HG03097 (cell line): Measurements from ENCODE around the gene UBXN1.
A peak's percentile ranks its signal among the peaks of the same experiment; 100 is the strongest.

Experiments
- ATAC-seq: cut with Tn5 transposase; IDR thresholded peaks from one replicate; pipeline ENCODE4 v1.9.1; 2021; ENCODE audit not compliant: unreplicated experiment, low FRiP score

The UBXN1 gene, protein sequence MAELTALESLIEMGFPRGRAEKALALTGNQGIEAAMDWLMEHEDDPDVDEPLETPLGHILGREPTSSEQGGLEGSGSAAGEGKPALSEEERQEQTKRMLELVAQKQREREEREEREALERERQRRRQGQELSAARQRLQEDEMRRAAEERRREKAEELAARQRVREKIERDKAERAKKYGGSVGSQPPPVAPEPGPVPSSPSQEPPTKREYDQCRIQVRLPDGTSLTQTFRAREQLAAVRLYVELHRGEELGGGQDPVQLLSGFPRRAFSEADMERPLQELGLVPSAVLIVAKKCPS

DNA sequence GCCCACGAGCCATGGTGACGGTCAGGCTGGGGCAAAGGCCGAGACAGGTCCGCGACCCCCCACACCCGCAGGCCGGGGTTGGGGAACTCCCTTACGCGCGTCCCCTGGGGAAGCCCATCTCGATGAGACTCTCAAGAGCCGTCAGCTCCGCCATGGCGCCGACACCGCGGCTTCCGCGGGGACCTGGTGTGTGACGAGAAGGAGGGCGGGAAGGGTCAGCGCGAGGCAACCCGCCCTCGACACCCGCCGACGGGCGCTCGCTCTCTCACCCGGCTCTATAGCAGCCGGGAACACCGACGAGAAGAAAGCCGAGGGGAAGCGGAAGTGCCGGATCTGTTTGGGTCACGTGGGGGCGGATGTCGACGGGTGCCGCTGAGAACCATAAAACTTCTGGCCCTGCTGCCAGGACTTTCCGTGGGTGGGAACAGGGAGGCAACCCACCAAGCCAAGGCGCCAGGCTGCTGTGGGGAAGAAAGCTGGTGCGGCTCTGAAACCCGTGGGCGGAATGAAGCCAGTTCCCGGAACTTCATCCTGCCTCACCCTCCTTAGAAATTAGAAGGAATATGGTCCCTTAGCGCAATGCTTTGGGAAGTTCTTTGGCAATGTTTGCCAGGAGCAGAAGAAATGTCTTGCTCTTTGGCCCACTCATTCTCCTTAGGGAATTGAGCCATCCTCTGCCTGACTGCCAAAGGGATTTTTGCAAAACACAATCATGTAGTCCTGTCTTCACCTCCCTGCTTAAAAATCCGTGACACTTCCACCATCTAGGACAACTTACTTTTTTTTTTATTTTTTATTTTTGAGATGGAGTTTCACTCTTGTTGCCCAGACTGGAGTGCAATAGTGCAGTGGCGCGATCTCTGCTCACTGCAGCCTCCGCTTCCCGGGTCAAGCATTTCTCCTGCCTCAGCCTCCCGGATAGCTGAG is at the start of gene UBXN1:
Gene UBXN1 (minus strand): TSS at position 304 of the 927 bp plus-strand sequence. CDS start 150 bp downstream, at position 154.
- ATAC-seq, result no peak

DNA sequence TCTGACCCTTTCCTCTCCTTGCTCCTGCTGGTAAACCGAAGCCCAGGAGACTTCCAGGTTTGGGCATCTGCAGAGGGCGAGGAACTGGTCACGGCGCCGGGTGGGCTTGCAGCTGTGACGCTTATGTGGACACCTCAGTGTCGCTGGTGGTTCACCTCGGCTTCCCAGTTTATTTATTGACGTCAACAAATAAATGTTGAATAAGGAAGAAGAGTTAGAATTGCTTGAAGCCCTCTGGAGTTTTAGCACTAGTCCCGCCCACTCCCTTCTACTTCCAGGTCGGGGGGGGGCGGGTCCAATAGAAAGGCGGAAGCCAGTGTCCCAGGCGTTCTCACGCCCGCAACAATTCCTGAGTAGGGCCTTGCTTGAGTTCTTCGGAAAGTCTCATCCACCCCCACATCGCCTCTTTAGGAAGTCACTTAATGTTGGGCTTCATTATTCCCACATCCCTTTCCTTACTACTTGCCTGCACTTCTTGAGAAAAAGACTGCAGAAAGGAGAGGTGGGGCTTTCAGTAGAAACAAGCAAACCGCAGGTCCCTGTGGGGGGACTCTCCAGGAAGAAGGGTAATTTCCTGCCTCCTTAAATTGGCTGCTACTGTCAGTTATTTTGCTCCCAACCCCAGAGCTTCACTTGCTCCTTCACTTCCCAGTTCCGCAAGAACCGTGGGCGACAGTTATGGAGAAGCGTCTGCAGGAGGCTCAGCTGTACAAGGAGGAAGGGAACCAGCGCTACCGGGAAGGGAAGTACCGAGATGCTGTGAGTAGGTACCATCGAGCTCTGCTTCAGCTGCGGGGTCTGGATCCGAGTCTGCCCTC is 49.5 kb upstream of the UBXN1 start, which contains the start of gene TTC9C:
Gene TTC9C (plus strand): TSS at position 316 of the 818 bp plus-strand sequence. CDS start 363 bp downstream, at position 679.
- ATAC-seq, result peak; percentile 22

DNA sequence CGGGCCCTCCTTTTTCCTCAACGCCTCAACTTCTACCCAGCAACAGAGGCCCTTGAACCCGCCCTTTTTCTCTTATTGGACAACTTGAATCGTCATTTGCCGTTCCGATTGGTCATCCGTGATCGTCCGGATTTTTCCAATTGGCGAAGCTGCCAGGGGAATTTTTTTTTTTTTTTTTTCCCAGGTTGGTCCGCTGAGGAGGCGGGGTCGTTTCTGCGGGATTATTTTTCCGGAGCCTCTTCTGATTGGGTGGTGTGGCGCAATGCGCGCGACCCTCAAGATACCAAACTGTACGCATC is 48.9 kb upstream of the UBXN1 start:
- peak; percentile 51 for ATAC-seq

DNA sequence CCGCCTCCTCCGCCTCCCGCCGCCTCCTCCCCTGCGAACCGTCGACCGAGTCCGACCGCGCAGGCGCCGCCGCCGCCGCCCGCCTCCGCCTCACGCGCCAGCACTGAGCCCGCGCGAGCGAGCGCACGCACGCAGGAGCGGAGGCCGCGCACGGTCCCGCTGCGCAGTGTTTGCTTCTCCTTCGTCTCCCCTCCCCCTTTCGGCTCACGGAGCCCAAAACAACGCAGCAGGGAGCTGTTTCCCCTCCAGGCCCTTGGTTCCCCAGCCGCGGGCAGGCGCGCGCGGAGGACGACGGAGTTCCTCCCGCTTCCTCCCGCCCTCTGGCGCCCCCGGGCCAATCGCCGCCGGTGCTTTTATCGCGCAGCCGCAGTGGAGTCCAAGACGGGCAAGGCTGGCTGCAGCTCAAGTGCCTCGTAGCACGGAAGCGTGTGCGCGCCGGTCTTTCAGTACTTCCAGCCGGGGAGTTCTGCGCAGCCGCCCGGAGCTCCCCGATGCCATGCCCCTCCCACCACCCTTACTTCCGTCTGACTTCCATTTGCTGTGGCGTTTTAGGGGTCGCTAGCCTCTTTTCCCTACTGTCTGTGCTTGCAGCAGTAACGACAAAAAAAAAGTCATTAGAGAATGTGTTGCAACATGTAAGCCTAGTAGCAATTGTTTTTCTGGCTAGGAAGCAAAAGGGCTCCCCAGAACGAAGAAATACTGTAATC is 48.4 kb upstream of the UBXN1 start, which contains the start of gene HNRNPUL2:
Gene HNRNPUL2 (minus strand): TSS at position 293 of the 707 bp plus-strand sequence. CDS start 301 bp downstream, outside the sequence.
- peak; percentile 63 for ATAC-seq

DNA sequence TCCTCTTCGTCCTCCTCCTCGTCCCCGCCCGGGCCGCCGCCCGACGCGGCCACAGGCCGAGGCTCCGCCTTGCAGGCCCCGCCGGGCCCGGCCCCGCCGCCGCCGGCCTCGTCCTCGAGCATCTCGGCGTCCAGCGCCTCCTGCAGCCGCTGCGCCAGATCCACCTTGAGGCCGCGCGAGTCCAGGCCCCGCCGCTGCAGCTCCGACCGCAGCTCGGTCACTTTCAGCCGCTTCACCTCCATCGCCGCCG is 48.0 kb upstream of the UBXN1 start:
- no peak for ATAC-seq

DNA sequence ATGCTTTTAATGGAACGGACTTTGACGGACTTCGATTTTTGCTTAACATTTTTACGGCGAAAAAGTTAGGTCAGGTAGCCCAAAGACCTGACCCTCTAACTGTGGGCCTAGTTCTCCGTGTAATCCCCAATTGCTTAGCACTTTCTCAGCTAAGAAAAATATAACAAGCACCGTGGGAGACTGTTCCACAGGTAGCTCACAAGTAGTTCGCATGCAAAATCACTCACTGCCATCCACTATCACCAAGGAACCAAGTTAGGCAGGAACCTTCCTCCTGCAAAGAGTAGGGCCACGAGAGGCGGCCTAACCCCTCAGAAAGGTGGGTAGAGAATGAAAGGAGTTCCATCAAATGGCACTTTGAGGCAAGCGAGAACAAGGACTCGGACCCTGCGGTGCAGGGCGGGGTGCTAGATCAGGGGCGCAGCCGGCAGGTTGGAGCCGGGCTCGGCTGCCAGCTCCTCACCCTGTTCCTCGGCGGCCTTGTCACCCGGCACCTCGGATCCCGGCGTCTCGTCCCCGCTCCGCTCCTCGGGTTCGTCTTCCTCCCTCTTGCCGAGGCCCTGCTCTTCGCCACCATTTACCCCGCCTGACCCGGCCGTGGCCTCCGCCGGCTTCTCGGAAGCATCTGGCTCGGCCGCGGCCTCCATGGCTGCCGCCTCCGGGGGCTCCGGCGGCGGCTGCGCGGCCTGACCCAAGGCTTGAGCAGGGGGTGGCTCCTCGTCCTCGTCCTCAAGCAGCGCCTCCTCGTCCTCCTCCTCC is 47.5 kb upstream of the UBXN1 start:
- peak; percentile 10 for ATAC-seq

DNA sequence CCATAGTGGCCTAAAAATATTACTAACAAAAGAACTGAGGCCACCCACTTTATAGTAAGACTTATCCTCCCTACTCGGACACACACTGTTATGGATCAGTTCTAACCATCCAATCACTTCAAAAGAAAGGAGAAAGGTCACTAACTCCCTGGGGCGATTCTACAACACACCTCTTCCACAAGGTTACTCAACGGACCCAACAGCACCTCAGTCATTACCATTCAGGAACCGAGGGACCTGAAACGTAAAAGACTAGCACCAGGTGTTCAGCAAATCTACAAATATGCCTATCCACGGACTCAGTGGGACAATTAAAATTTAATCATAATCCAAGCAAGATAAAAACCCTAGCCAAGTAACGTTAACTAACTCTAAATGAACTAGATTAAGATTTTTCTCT is 46.8 kb upstream of the UBXN1 start:
- ATAC-seq, result no peak

DNA sequence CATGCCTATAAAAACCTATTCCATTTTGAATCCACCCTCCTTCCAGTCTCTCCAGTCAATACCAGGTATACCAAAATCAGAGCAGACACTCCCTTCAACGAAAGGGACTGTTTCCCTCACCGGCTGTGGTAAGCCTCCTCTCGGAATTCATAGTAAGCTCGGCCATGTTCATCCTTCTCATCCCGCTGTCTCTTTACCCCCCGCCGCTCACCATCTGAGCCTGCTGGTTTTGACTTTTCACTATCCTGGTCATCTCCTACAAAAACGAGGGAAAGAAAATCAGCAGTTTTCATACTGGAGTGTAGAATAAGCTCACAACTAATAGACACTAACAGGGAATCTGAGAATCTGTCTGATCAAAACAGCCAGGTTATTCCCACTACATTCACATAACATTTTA is 45.3 kb upstream of the UBXN1 start:
- no peak for ATAC-seq

DNA sequence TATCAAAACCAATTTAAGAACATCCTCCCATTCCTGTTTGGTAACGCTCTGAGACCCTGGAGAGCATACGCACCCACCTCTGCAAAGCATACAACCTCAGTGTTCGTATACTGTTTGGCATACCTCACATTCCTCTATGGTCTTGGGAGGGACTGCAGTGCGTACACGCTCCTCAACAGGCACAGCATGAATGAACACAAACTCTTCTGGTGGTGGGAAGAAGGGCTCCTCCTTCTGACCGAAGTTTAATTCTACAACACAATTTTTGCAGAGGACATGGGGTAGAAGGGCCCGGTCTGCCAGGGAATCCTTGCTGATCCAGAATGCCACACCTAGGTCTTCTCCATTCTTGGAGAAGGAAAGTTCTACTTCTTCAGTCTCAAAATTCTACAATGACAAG is 43.1 kb upstream of the UBXN1 start:
- no peak for ATAC-seq

DNA sequence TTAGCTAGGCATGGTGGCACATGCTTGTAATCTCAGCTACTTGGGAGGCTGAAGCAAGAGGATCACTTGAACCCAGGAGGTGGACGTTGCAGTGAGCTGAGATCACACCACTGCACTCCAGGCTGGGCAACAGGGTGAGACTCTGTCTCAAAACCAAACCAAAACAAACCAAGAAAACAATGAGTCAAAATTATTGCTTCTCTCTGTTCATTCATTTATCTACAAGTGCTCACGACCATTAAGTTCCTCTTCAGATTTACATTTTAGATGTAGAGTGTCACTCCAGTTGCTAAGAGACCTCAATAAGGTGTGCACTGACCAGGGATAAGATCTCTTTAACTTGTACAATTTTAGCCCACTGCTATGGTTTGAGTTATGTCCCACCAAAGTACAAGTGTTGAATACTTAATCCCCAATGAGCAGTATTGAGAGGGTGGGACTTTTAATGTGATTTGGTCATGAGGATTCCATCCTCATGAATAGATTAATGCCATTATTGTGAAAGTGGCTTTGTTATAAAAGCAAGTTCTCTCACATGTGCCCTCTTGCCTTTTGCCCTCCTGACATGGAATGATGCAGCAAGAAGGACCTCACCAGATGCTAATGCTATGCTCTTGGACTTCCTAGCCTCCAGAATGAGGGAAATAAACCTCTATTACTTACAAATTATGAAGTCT is 40.6 kb upstream of the UBXN1 start:
- ATAC-seq, result no peak

DNA sequence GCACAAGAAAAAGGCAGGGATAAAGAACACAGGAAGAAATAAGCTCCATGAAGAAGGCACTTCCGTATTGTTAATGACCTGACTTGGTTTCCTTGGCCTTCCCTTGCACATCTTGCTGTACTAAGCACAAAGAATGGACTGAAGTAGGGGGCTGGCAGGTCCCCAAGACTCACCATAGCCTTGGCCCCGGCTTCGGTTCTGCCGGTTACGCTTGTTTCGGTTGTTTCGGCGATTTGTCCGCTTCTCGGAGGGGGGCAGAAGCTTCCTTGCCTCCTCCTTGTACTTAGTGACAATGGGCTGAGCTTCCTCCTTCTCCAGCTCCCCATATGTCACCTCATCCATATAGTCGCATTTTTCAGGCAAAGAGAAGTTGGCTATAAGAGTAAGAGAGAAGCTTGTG is 37.9 kb upstream of the UBXN1 start:
- ATAC-seq, result no peak

DNA sequence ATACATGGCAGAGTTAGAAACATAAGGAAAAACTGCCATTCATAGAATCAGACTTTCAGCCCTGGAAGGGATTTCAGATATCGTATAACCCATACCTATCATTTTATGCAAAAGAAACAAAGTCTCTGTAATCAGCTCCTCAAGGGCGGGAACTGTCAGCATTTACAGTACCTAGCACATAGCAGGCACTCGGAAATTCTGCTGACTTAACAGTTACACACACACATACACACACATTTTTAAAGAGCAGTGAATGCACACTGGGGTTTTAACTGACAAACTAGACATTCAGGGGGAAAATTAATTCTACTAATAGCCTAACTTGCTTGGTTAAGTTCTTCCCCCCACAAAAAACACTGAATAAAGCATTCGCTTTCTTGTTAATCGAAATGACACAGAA is 37.3 kb upstream of the UBXN1 start:
- no peak for ATAC-seq

DNA sequence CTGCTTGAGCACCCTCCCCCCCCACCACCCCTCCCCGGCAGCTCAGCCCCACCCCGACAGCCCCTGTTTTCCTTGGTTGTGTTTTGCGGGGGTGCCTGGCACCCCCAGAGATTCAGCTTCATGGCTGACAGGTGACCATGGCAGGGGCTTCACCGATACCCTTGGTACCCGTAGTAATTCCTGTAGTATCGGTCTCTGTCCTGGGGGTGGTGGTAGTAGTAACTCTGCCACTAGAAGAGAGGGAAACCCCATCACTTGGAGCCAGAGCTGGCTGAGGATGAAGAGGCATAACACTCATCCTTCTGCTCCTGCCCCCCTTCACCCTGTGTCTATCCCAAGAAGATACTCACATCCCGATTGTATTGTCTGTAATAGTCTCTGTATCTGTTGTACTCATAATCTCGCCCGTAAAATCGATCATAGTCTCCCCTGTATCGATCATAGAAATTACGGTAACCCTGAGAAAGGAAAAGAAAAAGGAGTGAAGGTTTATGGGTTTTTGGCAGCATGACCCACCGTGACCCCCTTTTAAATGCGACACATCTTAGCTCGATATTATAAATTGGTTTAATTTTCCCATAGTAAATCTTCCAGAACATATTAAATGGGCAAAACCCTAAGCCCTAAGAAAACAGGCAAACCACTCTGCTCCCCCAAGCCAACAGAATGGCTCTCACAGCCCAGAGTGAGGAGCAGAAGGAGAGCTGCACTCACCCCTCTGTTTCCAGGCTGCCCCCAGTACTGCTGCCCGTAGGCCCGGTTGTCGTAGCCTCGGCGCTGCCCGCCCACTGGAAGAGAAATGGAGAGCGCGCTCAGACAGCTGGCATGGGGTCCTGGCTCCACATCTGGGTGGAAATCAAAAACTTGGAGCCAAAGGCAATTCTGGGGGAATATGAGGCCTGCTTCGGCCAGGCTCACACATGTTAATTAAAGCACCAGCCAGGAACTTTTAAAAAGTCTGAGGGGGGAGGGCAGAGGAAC is 36.6 kb upstream of the UBXN1 start:
- ATAC-seq, result no peak

DNA sequence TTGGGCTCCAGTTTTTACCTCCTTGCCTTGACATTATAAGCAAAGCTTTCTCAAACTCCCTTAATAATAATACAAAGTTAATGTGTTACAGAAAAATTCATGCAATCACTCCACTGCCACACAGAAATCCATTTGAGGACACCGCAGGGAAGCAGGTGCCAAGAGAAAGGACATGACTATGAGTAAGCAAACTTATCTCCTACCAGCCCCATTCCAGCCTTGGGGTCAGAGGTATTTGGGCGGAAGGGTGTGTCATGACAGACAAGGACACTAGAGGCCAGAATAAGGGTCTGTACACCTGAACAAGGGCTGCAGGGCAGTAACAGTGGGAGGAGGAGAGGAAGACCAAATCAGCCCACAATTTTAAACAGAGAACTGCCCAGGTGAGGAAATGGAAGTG is 34.5 kb upstream of the UBXN1 start:
- ATAC-seq, result no peak

DNA sequence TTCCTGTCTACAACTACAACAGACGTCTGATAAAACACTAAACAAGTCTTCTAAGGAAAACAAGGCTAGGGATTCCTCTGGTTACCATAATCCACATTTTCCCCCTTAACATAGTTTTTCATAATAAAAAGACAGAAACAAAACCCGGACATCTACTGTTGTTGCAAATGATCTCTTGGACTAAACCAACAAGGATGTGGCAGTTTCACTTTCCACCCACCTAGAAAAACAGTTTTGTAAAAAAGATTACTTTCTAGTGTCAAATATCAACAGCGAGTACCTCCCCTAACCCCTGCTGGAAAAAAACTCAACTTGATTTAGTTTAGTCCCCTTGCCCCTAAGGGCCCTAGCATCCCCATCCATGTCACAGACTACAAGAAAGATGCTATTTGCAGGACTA is 34.0 kb upstream of the UBXN1 start:
- ATAC-seq, result no peak

DNA sequence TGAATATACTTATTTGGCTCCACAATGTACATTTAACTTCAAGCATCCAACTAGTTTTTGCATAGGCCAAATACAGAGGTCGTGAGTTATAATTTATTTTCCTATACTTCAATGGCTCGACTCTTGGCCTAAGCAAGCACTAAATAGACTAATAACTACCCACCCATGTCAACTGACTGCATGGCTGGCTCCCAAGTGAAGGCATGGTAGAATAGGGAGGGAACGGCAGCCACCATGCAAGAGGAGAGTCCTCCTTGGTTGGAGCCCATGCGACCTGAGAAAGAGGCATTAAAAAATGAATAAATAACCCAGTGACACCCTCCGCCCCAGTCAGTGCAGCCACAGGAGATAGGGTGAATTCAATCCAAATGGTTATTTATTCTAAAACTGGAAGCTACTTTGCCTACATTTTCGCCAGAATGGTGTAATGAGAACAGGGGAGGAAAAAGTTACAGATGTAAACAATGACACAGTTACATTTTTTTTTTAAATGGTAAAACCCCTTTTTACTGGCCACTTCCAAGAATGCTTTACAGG is 33.5 kb upstream of the UBXN1 start:
- no peak for ATAC-seq

DNA sequence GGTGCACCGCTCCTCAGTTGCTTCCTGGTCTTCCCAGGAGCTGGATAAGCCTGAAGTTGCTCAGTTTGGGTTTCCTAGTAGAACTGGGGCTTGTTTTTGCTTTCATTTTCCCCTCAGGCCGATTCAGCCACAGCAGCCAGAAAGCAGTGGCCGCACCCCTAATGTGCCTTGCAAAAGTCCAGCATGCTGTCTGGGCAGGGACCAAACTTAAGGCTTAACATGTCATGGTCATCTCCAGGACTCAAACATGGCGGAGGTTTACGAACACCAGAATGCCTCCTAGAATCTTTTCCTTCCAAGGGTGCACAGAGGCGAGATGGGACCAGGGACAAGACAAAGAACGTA is 31.1 kb upstream of the UBXN1 start:
- ATAC-seq, result peak; percentile 0
